Activated T-cell treated with anti-CD3 and anti-CD28 coated beads for 4 hours (primary cell): ENCODE data around the gene TRAF3IP3.

Experiments
- DNase-seq: peaks from one replicate; pipeline ENCODE4 v3.0.0-alpha.2; 2020

Gene TRAF3IP3

DNA sequence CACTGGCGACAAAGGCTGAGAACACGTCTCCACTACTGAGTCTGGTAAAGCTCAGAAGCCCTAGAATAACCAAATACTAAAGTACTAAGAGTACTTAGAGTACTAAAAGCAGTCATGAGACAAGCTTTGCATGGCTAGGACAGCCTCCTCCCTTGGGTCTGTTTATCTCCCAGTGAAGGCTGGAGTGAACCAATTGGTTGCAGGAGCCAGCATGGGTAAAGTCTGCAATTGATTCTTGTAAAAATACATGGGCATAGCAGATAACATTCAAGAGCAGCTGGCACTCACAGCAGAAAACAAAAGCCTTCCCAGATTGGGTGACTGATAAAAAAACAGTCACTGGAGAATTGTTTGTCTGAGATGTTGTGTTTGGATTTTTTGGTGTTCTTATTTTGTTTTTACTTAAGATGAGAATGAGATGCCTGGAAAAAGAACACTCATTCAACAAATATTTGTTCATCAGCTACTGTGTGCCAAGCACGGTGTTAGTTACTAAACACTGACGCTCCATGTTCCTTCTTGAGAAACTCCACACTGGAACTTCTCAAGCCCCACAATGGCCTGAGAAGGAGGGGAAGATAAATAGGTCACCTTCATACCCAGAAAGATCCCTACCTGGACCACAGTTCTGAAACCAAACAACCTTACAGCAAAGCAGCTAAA lies 46.4 kb downstream of the TRAF3IP3 start:
- no peak for DNase-seq

GRCh38 chr1:209802780-209803152 lies 46.9 kb downstream of the TRAF3IP3 start:
- no peak for DNase-seq

- no peak for DNase-seq
Observed at GRCh38 chr1:209803568-209803967, 47.7 kb downstream of the TRAF3IP3 start.

- DNase-seq: no peak
Observed at GRCh38 chr1:209805341-209805781, 49.5 kb downstream of the TRAF3IP3 start.

DNA sequence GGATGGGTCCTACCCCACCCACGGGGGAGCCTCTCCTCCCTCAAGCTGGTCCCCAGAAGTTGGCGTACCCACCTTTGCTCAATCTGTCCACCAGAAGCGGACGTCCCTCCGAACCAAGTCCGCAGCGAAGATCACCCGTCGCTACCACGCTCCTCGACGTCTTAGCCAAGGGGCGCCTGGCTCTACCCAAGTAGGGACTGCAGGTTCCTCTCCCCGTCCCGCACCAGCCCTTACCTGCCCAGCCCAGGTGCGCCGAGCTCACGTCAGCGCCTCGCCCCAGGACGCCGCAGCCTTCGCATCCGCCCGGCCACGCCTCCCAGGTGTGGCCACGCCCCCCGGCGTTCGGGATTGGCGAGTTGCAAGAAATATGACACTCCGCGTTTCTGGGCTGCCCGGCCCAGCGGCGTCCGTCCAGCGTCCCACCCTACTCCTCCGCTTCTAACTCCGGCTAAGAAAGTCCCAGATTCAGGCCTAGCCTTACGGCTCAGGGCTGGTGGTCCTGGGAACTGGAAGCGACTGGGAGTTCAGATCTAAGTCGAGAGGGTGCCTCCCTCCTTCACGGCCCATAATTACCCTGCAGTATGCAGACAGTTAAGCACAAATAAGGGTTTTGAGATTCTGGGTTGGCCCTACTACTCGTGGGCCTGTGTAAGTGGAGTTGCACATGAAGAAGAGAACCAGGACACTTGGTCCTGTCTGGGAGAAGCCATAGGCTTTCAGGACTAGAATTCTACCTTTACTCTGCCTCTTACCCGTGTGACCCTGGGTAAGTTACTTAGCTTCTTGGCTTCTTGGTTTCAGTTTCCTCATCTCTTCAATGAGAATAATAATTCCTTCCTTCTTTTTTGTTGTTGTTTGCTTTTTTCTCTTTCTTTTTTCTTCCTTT lies 50.3 kb downstream of the TRAF3IP3 start, which contains the start of gene IRF6:
Gene IRF6 (minus strand): TSS at position 268 of the 886 bp plus-strand sequence. CDS start 4,729 bp downstream, outside the sequence.
- DNase-seq: peak; percentile 53

DNA sequence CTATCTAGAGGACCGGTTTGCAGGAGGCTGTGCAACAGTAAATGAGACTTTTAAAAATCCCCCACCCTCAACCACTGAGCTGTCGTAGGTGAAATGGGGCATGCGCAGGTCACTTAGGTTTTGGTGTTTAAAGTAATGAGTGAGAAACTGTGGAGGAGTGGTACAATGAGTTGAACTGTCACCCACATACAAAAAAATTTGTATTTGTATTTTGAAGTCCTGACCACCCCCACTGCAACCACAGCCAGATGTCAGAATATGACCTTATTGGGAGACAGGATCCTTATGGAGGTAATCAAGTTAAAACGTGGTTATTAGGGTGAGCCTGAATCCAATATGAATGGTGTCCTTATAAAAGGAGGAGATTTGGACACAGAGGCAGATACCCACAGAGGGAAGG lies 51.7 kb downstream of the TRAF3IP3 start:
- DNase-seq: no peak

GRCh38 chr1:209808059-209808581 lies 52.3 kb downstream of the TRAF3IP3 start:
- no peak for DNase-seq

DNA sequence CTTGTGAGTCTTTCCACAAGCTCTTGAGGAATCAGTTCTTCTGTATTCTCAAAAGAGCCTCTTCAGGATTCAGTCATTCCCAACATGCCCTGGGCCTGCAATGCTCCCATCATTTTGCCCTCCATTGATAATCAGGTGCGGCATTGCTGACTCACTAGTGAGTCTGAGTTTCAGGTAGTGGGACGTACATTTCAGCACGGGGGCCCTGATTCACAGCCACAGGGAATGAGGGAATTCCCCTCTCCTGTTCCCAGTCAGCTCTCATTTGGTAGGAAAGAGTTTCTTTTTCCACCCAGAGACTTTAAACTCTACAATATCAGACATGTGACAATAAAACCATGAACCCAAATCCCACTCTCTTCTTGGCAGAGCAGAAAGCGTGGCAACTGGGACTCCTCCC lies 53.8 kb downstream of the TRAF3IP3 start:
- DNase-seq: no peak

DNA sequence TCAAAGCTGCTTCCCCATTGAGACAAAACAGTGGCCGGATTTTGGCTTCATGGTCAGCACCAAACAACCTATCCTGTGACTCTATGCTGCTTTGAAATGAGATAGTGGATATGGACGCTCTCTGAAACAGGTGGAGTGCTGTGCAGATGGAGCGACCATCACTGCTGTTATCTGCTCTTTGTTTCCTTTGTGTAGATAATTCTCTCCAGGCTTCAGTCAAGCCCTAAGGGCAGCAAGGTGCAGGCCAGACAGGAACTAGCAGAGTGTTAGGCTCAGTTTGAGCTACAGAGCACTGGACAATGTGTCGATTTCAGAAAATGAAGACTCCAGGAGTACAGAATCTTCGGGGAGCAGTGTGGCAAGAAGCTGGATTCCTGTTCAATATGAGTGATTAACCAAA lies 54.9 kb downstream of the TRAF3IP3 start:
- no peak for DNase-seq

DNA sequence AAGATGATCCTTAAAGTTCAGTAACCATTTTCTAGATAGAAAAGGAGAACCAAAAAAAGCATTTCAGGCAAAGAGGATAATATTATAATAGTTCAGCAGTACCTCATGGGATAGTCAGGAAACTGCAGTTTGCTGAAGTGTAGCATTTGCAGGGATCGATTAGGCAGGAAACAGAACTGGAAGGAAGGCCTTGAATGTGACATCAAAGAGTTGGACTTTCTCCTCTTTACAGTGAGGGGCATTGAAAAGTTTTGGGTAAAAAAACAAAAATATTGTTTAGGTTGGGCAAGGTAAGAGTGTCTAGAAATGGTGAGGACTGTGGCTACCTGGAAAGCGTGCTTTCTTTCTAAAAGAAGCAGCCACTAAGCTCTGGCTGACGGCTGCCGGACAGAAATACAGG lies 58.0 kb downstream of the TRAF3IP3 start:
- DNase-seq: no peak

DNA sequence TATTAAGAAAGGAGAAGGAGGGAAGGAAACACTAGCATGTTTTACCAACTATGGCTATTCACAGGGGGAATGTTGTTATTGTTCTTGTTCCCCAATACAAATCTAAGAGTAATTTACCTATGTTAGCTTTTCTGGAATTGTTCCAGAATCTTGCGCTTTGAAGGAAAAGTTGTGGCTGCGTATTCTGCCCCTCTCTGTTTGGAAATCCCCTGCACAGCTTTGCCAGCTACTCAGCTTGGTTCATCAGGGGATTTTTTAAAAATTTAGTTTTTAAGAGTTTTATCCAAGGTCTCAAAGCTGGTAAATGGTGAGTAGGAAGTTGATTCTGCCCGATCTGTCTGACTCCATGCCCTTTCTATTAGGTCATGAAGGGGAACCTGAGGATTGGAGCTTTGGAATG lies 59.6 kb downstream of the TRAF3IP3 start:
- DNase-seq: no peak

DNA sequence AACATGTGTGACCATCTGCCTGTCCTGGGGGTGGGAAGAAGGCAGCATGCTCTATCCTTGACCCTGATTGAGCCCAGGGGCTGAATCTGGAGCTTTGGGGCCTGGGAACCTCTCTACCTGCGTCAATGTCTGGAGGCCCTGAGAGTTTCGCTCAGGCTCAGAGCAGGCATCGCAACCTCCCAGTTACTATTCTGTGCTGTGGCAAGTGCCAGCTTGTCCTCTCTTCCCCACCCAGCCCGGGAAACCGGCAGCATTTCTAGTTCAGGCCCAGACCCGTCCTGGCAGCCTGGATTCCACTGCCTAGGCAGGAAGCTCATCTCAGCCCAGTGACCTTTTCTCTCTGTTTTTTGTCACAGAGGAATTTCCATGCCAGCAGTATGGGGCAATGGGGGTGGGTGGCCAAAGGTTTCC lies 60.1 kb downstream of the TRAF3IP3 start:
- DNase-seq: no peak

- DNase-seq: no peak
Observed at GRCh38 chr1:209816923-209817322, 61.1 kb downstream of the TRAF3IP3 start.

- no peak for DNase-seq
Observed at GRCh38 chr1:209817691-209818090, 61.8 kb downstream of the TRAF3IP3 start.

DNA sequence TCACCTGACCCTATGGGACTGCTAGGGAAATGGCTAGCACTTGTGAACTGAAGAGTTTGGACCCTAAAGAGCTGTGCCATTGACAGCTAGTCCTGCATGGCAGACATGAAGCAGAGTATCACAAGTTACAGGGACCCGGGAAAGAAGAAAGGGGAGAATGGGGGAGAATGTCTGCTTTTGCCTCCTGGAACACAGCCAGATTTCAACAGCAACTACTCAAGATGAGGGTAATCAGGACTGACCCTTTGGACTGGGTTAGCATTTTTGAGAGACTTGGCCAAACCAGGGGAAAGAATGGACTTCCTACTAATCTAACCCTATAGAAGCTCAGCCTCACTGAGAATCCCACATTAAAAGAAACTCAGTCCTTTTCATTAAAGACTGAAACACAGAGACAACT lies 63.2 kb downstream of the TRAF3IP3 start:
- DNase-seq: no peak

GRCh38 chr1:209820986-209821385 lies 65.1 kb downstream of the TRAF3IP3 start:
- DNase-seq: no peak

DNA sequence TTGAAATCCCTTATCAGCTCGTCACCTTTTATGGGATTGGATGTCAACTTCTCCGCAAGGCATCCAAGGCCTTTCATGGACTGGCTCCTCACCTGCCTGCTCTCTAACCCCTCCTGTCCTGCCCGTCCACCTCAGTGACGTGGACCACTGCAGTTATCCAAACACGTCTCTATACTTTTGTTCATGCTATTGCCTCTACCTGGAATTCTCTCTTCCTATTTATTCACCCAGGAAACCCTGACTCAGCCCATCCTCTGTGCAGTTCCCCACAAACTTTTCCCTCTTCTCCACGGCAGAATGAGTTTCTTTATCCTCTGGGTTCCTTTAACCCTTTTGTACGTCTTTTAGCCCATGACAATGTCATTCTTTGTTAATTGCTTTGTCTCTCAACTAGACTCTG lies 66.9 kb downstream of the TRAF3IP3 start:
- no peak for DNase-seq

- no peak for DNase-seq
Observed at GRCh38 chr1:209823143-209824041, 67.5 kb downstream of the TRAF3IP3 start.

GRCh38 chr1:209825591-209826434 lies 70.0 kb downstream of the TRAF3IP3 start:
- no peak for DNase-seq

DNA sequence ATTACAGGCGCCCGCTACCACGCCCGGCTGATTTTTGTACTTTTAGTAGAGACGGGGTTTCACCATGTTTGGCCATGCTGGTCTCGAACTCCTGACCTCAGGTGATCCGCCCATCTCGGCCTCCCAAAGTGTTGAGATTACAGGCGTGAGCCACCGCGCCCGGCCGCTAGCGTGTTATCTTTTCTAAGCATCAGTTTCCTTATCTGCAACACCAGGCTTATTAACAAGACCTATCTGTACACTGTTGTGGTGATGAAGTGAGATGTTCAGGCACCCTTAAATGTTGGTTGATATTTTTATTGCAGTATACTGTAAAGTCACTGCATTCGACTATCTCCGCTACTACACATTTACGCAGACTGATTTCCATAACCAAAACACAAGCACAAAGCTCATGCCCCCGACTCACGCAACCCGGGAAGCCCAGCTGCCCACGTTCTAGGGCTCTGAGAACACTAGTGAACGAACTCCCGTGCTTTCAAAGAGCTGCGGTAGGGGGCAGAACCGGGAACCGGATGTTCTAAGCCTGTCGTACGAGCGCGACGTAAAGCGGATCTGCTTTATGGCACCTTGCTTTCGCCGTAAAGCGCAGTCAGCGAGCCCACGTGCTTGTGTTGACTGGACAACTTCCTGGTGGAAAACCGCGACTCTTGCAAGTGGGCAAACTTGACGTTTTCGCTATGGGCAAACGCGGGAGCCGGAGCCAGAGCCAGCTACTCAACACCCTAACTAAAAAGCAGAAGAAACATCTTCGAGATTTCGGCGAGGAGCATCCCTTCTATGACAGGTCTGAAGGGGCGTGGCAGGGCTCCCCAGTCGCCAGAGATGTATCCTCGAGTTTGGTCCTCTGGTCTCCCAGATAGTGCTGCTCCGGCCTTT lies 71.8 kb downstream of the TRAF3IP3 start, which contains the start of gene UTP25:
Gene UTP25 (plus strand): TSS at position 589 of the 879 bp plus-strand sequence. CDS start 92 bp downstream, at position 681.
- peak; percentile 94 for DNase-seq

DNA sequence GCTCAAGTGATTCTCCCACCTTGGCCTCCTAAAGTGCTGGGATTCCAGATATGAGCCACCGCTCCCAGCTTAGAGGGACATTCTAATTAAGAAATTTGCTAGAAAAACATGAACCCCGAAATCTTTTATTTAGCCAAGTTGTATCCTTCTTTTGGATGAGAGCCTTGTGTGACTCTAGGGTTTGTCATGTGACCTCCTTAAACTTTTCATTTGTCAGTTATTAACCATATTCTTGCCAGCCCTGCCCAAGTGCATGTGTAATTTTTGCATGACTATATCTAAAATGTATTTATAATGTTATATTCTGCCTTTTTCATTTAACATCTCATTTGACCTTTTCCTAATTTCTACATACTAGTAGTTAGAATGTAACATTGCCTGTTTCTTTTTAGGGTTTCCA lies 73.9 kb downstream of the TRAF3IP3 start:
- no peak for DNase-seq
